ENCODE data around the gene FMN2.
"Not testable (repeated sequence)": the region's sequence is repeated elsewhere in the genome, so short reads cannot be mapped to it uniquely, and the experiment has no call there.

FMN2 gene

GRCh38 chr1:240409615-240410014 is 317.9 kb downstream of the FMN2 start:
- Histone ChIP-seq H3K4me3 (ENCODE audit: low read depth in 1 of 2, low read length in 1 of 2) (no peak overlapping the region), H3K36me3 (no peaks in the 10 kb centered on the region), H3K9me3 (no peaks in the 10 kb centered on the region), H3K4me1 (ENCODE audit: control insufficient read depth in 1 of 2, insufficient read depth in 1 of 2, low read depth in 1 of 2, low read length in 1 of 2) (no peaks in the 10 kb centered on the region), H3K27me3 (no peaks in the 10 kb centered on the region), H3K27ac (no peak overlapping the region)
- TF ChIP-seq CTCF (IDR thresholded peaks at IDR 0.05): no peak

- TF ChIP-seq CTCF (IDR thresholded peaks at IDR 0.05): no peak
- Histone ChIP-seq H3K36me3 (no peaks in the 10 kb centered on the region), H3K9me3 (no peaks in the 10 kb centered on the region), H3K4me3 (ENCODE audit: low read depth in 1 of 2, low read length in 1 of 2) (no peak overlapping the region), H3K27ac (no peak overlapping the region), H3K4me1 (ENCODE audit: control insufficient read depth in 1 of 2, insufficient read depth in 1 of 2, low read depth in 1 of 2, low read length in 1 of 2) (no peaks in the 10 kb centered on the region), H3K27me3 (no peaks in the 10 kb centered on the region)
Measured at GRCh38 chr1:240413732-240414131, 322.0 kb downstream of the FMN2 start.

GRCh38 chr1:240414237-240414636 is 322.6 kb downstream of the FMN2 start:
- Histone ChIP-seq H3K4me3 (ENCODE audit: low read depth in 1 of 2, low read length in 1 of 2) (no peak overlapping the region), H3K9me3 (no peaks in the 10 kb centered on the region), H3K36me3 (no peaks in the 10 kb centered on the region), H3K4me1 (ENCODE audit: control insufficient read depth in 1 of 2, insufficient read depth in 1 of 2, low read depth in 1 of 2, low read length in 1 of 2) (no peaks in the 10 kb centered on the region), H3K27me3 (no peaks in the 10 kb centered on the region), H3K27ac (no peak overlapping the region)
- TF ChIP-seq CTCF (IDR thresholded peaks at IDR 0.05): no peak

- H3K27me3 ChIP-seq; H3K27ac ChIP-seq; H3K9me3 ChIP-seq; H3K4me1 ChIP-seq (ENCODE audit: control insufficient read depth in 1 of 2, insufficient read depth in 1 of 2, low read depth in 1 of 2, low read length in 1 of 2); H3K4me3 ChIP-seq (ENCODE audit: low read depth in 1 of 2, low read length in 1 of 2); H3K36me3 ChIP-seq: not testable (repeated sequence)
Measured at GRCh38 chr1:240415011-240415410, 323.3 kb downstream of the FMN2 start.

- Histone ChIP-seq H3K4me1 (ENCODE audit: control insufficient read depth in 1 of 2, insufficient read depth in 1 of 2, low read depth in 1 of 2, low read length in 1 of 2) (no peaks in the 10 kb centered on the region), H3K27ac (no peak overlapping the region), H3K4me3 (ENCODE audit: low read depth in 1 of 2, low read length in 1 of 2) (no peak overlapping the region), H3K9me3 (no peaks in the 10 kb centered on the region), H3K27me3 (no peaks in the 10 kb centered on the region), H3K36me3 (no peaks in the 10 kb centered on the region)
- TF ChIP-seq CTCF (IDR thresholded peaks at IDR 0.05): no peak
Measured at GRCh38 chr1:240415532-240415931, 323.8 kb downstream of the FMN2 start.

GRCh38 chr1:240417317-240417716 is 325.6 kb downstream of the FMN2 start:
- no peaks in the 10 kb centered on the region for H3K4me1 ChIP-seq (ENCODE audit: control insufficient read depth in 1 of 2, insufficient read depth in 1 of 2, low read depth in 1 of 2, low read length in 1 of 2)
- no peaks in the 10 kb centered on the region for H3K27me3 ChIP-seq
- H3K27ac ChIP-seq: no peak overlapping the region
- H3K36me3 ChIP-seq: no peaks in the 10 kb centered on the region
- H3K9me3 ChIP-seq: no peaks in the 10 kb centered on the region
- H3K4me3 ChIP-seq (ENCODE audit: low read depth in 1 of 2, low read length in 1 of 2): no peak overlapping the region
- TF ChIP-seq CTCF (IDR thresholded peaks at IDR 0.05): no peak
